IPS DF 19.7 (cell line): Measurements from ENCODE around the gene SYCN.

Source experiments
- DNase-seq: peaks from one replicate; pipeline ENCODE4 v3.0.0-alpha.2; 2013; ENCODE audit warnings: low read depth, low spot score

Gene SYCN

GRCh38 chr19:39155741-39156140 is 48.3 kb downstream of the SYCN start:
- DNase-seq = no peak

GRCh38 chr19:39155114-39155700 is 48.9 kb downstream of the SYCN start:
- DNase-seq = no peak

GRCh38 chr19:39154629-39155100 is 49.4 kb downstream of the SYCN start:
- DNase-seq = no peak

- DNase-seq = no peak
These were observed 49.9 kb downstream of the SYCN start for GRCh38 chr19:39154100-39154628.
